Fibroblast of pulmonary artery (primary cell): ENCODE data around the gene CHST8.

ENCODE experiments used
- DNase-seq: peaks from one replicate; pipeline ENCODE4 v3.0.0-alpha.2; 2010; ENCODE audit warnings: low read depth
- H3K4me3 ChIP-seq: replicated peaks from 2 replicates; pipeline ENCODE4 v1.5.1; 2011; ENCODE audit warnings: low read depth, mild to moderate bottlenecking, control low read depth, low read length, moderate library complexity
- CTCF ChIP-seq: IDR thresholded peaks from 2 replicates; pipeline ENCODE4 v1.5.1; 2011; ENCODE audit warnings: mild to moderate bottlenecking, control low read depth, low read length, inconsistent platforms; ENCODE audit errors: missing control alignments

Gene CHST8

GRCh38 chr19:33808399-33808798 lies 186.6 kb downstream of the CHST8 start:
- DNase-seq = no peak
- TF ChIP-seq CTCF = no peak
- no peak overlapping the region for H3K4me3 ChIP-seq

- H3K4me3 ChIP-seq = no peak overlapping the region
- DNase-seq = peak; percentile 18
- no peak for TF ChIP-seq CTCF
Measured at GRCh38 chr19:33809960-33810359, 188.2 kb downstream of the CHST8 start.

- no peak for DNase-seq
Measured at GRCh38 chr19:33810821-33811220, 189.1 kb downstream of the CHST8 start.

GRCh38 chr19:33811246-33811645 lies 189.5 kb downstream of the CHST8 start:
- no peak for DNase-seq
- no peak overlapping the region for H3K4me3 ChIP-seq
- no peak for TF ChIP-seq CTCF

More at GRCh38 chr19:33810821-33811220, 189.1 kb downstream of the CHST8 start:
- no peak for TF ChIP-seq CTCF
- H3K4me3 ChIP-seq = no peak overlapping the region

- no peak for DNase-seq
- no peak for TF ChIP-seq CTCF
- H3K4me3 ChIP-seq = no peak overlapping the region
Measured at GRCh38 chr19:33811736-33812387, 190.1 kb downstream of the CHST8 start.

GRCh38 chr19:33812388-33813330 lies 190.9 kb downstream of the CHST8 start:
- DNase-seq = no peak
- TF ChIP-seq CTCF = no peak
- no peak overlapping the region for H3K4me3 ChIP-seq
